ENCODE measurements around the gene RAB6B. TPM values are rescaled to one million over a fixed set of nuclear protein-coding genes. Genes with fewer than 3 reads are reported as not detected.

Gene RAB6B
- total RNA-seq, 1 donor from 2014 or later = 0.91 TPM

DNA sequence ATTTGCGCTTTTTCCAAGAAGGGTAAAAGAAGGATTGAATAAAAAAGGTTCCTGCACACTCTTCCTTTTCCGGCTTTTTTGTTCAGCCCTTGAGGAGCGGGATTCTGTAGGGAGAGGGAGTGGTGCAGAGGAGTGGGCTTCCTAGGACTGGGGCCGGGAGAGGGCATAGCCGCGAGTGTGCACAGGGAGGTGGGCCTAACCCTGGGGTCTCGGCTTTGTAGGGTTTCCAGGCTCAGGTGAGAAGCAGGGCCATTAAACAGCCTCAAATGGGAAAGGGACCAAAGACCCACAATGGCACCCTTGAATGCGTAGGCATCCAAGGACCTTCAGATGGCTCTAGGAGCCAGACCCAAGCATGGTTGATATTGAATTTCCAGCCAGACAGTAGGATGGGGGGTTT lies 35.4 kb upstream of the RAB6B start:
- intact Hi-C loops (cut with micrococcal nuclease) = loop anchor here (2.0 kb wide), 1 partner anchor 282 kb away; no protein-coding TSS in a partner anchor

DNA sequence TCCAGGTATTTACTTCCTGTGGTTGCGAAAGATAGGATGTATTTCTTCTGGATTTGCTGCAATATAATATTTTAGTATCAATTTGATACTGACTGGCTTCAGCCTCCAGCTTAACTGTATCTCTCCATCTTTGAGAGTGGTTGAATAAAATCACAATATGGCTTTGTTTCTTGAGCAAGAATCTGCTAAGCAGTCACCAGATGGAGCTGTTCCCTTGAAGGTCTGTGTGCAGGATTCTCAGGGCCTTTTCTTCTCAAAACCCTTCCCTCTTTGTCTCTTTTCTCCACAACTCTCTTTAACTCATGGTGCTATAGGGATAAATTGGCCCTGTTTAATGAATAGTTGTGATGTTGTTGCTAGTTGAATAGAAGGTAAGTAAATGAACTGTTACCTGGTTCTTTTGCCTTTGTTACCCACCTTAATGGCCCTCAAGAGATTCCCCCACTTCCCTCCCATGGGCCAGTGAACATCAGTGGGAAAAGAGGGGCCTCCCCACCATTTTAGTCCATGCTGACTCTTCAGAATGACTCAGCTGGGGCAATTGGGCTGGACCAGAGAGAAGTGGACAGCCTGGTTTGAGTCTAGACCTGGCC lies 34.8 kb upstream of the RAB6B start:
- intact Hi-C loops (cut with micrococcal nuclease) = loop anchor here (2.0 kb wide), 1 partner anchor 282 kb away; no protein-coding TSS in a partner anchor

DNA sequence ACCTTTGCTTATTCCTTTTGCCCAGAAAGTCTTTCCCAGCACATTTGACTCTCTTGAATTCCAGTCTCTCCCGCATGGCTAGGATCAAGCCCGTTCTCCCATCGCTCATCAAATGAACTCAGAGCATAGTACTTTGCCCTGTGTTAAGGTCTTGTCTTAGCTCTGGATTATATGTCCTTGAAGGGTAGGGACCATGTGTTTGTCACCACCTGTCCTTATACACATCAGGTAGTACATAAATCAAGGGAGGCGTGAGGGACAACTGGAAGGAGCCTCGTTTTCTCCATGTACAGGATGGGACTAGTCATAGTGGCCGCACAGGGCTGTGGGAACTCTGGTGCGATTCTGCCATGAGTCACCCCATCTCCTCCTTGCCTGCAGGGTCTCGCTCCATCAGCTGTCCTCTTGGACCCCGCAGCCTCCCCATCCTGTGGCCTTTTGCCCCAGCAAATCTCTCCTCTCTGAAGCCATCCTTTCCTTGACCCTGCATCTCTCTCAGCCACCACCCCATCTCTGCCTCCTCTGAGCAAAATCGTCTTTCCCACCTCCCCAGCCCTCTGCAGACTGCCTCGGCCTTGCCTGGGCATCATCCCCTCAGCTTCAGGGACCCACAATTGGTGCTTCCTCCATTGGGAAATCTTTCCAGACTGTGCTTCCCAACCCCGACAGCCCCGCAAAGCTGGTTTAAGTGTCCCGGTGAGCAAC lies 33.4 kb upstream of the RAB6B start:
- intact Hi-C loops (cut with micrococcal nuclease) = loop anchor here (5.0 kb wide), 1 partner anchor 1202 kb away; no protein-coding TSS in a partner anchor

DNA sequence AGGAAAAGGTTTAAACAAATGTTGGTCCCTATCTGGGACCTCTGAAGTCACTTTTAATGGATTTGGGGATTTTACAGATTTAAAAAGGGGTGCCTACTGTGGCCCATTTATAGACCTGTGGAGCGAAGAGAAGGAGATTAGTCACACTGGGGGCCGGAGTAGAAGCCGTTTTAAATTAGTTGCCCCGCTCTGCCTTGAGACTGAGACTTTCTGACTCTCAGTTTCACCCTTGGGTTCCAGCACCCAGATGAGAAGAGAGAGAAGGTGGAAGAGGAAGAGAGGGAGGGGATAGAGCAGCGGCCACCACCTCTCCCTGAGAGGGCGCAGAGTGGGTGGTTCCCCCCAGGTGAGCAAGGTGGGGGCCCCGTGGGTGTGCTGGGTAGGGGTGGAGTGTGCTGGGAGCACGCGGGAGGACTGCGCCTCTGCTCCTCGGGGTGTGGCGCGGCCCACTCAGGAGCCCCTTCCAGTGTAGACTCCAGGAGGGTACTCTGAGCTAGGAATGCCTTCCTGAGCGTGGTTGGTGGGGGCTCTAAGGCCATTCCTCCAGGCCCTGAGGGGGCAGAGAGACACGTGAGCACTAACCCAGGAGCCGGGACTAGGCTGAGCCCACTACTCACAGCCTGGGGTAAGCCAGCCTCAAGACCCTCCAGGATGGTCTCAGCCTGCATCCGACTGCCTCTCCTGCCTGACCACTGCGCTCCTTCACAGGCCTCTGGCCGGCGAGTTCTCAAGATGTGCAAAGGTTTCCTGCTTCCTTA lies 32.6 kb upstream of the RAB6B start:
- intact Hi-C loops (cut with micrococcal nuclease) = loop anchor here (5.0 kb wide), 1 partner anchor 1201 kb away; no protein-coding TSS in a partner anchor

DNA sequence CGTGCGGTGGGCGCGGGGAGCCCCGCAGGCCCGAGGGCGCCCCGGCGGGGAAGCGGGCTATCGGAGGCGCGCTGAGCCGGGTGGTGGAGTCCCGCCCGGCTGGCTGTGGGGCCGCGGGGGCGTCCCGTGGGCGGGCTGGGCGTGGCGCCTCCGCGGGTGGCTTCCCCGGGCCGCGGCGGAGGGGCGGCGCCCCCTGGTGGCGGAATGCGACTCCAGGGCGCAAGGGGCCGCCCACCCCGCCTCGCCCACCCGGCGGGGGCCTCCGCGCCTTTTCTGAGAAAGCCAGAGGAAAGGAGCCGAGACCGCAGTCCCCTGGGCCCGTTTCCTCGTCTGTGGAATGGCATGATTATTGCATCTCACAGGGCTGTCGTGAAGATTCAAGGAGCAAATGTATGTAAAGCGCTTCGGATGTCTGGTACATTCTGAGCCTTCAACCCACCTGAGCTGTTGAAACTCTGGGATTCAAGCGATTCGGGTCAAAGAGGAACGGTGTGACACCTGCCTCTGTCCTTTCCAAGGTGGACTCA lies 31.9 kb upstream of the RAB6B start:
- intact Hi-C loops (cut with micrococcal nuclease) = loop anchor here (1.0 to 5.0 kb wide), 3 partner anchors 109 to 1200 kb away; no protein-coding TSS in a partner anchor

DNA sequence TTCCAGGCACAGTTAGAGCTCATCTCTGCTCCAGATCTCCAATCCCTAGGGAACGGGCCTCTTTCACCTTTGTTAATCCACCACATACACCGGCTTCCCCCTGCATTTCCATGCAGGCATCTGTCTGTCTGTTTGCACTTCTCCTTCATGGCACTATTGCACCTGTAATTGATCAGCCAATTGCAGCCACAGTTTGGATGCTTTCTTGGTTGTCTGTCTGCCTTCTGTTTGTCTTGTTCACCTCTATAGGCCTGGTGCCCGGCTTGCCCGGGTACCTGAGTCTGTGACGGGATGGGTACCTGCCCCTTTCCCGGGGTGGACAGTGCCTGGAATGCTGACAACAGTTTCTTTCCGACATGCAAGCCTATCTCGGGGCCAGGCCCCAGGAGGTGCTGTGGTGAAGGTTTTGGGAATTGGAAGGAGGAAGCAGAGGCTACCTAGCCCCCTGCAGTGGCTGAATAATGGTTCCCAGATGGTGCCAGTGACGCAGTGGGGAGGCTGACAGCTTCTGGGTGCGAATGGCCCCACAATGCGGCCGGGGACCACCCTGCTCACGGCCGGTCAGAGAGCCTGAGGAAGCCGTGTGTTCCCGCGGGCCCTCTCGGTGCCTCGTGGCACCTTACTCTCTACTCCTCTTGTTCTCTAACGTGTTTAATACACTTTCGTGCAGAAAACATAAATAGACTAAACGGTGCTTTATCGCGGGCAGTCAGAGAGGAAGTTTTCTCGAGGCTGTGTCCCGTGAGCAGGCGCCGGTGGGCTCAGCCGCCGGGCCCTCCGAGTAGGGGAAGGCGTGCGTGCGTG lies 31.3 kb upstream of the RAB6B start:
- intact Hi-C loops (cut with micrococcal nuclease) = loop anchor here (1.0 to 5.0 kb wide), 3 partner anchors 108 to 1200 kb away; no protein-coding TSS in a partner anchor

DNA sequence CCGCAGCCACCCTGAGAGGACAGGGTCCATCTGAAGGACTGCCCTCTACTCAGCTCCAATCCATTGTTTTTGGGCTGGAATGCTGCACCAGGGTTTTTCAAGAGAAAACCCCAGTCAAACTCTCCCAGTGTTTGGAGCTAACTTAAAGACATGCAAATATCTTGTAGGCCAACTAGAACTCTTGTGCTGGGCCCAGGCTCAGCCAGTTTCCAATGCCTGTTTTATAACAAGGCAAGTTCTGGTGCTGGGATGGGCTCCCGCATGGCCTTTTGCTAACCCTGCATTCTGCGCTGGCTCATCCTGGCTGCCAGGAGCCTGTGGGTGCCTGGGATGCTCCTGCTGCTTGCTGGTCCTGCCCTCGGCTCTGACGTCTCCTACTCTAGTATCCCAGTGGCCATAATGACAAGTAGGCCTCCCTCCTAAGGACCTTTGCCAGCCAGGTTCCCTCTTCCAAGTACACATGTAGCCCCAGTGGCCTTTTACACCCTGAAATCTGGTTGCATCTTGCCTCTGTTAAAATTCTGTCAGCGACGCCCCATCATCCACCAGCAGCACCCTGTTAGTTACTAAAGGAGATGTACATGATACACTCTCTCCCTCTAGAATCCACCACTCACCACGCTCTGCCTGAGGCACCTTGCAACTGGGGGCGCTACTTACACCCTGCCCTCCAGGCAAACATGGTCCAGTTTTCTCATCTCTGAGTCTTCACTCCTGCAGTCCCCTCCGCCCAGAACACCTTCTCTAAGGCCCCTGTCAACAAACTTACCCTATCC lies 30.5 kb upstream of the RAB6B start:
- intact Hi-C loops (cut with micrococcal nuclease) = loop anchor here (2.0 to 5.0 kb wide), 2 partner anchors 107 to 1199 kb away; no protein-coding TSS in a partner anchor

DNA sequence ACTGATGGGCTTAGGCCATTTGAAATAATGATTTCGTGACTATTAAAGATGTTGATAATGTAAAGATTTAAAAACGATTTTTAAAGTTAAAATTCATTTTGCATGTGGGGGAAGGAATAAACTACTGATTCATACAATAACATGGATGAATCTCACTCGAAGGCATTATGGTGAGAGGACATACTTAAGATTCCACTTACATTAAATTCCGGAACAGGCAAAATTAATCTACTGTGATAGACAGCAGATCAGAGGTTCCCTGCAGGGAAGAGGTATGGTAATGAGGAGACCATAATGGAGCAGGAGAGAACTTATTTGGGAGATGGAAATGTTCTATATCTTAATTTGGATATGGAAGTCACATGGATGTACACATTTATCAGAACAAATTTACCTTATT lies 28.4 kb upstream of the RAB6B start:
- intact Hi-C loops (cut with micrococcal nuclease) = no loop called here

DNA sequence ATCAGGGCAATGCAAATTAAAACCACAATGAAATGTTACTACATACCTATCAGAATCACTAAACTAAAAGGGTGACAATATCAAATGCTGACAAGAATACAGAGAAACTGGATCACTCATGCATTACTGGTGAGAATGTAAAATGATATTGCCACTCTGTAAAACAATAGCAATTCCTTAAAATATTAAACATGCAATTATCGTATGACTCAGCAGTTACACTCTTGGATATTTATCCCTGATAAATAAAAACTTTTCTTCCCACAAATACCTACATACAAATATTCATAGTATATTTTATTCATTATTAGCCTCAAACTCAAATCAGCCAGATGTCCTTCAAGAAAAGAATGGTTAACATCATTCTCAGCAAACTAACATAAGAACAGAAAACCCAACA lies 25.9 kb upstream of the RAB6B start:
- intact Hi-C loops (cut with micrococcal nuclease) = no loop called here

DNA sequence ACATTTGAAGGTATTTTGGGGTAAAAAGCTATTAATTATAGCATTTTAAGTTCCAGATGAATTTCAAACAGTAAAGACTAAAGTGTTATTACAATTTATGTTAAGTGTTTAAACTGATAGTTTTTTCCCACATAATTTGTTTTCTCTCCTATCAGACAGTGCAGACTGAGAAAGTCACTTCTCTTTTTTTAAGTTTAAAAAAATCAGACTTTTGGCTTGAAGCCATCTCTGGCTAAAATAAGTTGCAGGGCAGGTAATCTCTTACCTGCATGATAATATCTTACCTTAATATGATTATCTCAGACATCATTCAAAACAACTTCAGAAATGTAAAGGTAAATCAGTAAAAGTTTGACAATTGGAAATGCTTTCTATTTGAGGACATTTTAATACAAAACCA lies 21.5 kb upstream of the RAB6B start:
- intact Hi-C loops (cut with micrococcal nuclease) = no loop called here

DNA sequence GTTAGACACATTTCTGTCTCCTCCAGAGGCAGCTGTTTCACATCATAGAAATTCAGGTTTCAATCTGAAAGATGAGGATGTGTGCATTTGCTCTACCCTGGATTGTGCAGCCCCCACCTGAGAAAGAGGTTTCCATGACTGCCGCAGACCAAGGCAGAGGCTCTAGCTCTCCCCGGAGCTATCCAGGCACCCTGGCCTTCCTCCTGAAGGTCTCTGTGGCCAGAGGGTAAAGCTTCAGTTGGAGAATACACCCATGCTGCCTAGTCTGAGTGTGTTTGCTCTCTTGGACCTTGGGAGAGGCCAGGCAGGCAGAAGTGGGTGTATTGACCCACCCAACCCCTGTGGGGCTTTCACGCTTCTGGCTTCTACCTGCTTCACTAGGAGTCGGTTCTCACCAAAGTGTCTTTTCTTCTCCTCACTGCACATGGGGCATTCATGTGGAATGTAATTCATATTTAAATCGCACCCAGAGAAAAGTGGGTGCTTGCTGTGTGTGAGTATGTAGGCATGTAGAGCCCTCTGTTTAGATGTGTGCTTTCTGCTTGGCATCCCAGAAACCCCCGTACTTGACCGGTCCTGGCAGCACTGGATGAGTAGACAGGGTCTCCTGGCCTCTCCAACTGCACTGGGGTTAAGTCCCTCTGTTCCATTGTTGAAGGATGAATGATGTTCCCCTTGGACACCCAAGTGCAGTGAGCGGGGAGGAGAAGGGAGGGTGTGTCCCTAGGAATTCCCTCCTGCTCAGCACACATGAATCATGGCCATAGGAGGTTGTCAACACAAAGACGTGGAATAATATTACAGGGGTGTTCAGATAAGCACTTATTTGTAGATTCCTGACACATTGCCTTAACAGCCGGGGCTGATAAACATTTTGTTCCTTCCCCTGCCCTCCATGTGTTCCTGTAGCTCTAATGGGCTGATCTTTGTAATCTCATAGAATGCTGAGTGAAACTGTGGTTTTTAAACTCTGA lies 20.3 kb upstream of the RAB6B start:
- intact Hi-C loops (cut with micrococcal nuclease) = no loop called here

DNA sequence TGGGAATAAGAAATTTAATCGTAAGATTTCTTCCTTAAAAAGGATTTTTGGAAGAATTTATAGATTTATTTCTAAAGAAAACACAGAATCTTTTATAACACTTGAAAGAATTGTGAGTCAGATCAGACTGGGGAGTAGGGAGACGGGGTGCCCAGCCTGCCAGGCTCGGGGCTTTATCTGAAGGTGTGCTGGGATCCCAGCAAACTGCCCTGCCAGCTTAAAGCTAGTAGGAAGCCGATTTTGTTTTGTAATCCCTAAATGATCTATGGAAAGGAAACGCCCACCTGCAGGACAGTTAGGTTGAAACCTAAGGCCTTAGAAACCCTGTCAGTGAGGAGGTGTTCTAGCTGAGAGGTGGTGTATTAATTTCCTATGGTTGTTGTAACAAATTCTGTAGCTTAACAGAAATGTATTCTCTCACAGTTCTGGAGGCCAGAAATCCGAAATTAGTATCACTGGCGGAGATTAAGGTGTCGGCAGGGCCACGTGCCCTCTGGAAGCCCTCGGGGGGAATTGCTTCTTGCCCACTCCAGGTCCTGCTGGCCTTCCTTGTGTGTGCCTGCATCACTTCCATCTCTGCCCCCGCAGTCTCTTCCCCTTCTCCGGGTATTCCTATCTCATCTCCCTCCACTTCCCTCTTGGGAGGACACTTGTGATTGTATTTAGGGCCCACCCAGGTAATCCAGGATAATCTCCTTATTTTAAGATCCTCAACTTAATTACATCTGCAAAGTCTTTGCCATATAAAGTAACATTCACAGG lies 19.3 kb upstream of the RAB6B start:
- intact Hi-C loops (cut with micrococcal nuclease) = no loop called here

DNA sequence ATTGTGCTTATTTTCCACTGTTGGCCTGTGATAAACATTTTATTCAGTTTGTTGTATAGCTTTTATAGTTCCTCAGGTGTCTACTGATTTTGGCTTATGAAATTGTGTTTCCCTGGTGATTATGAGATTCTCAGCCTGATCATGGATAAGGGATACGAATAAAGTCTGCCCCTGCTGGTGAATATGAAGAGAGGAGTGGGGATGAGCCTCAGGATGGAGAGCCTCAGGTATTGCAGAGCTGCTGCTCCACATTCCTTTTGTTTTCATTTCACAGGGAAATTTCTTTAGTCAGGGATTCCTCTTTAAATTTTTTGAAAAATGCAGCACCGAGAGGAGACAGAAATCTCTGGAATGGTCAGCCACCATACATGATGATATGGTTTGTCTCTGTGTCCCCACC lies 14.7 kb upstream of the RAB6B start:
- intact Hi-C loops (cut with micrococcal nuclease) = no loop called here

DNA sequence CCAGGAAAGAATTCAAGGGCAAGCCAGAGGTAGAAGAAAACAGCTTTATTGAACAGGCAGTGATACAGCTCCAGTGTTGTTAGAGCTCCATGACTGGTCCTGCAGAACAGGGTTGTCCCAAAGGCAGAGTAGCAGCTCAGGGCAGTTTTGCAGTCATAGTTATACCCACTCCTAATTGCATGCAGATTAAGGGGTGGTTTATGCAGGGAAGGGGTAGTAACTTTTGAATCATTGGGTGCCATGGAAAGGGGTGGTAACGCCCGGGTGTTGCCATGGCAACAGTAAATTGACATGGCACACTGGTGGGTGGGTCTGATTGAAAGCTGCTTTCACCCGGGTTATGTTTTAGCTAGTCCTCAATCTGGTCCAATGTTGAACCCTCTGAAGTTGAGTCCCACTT lies 9.7 kb upstream of the RAB6B start:
- intact Hi-C loops (cut with micrococcal nuclease) = no loop called here

DNA sequence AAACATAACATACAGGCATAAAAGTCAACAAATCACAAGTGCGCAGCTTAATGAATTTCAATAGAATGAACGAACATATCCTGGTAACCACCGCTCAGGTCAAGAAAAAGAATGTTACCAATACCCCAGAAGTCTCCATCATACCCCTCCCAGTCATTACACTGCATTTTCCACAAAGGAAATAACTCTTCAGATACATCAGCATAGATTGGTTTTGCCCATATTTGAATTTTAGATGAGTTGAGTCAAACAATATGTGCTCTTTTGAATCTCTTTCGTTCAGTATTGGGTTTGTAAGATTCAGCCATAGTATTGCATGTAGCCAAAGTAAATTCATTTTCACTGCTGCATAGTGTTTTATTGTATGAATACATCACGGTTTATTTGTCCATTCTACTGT lies 6.2 kb upstream of the RAB6B start:
- intact Hi-C loops (cut with micrococcal nuclease) = no loop called here

DNA sequence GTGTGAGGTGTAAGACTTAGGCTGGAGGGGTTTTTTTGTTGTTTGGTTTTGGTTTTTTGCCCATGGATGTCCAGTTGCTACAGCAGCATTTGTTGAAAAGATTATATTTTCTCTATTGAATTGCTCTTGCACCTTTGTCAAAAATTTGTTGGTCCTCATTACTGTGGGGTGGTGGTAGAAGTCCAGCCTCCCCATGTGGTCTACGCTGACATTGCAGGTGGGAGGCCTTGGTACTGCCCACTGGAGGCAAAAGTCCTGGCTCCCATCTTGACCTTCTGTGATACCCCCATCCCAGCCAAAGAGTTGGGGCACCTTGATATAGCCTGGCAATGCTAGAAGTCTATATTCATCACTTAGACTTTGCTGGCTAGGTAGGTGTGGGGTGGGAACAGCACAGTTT lies 5.4 kb upstream of the RAB6B start:
- intact Hi-C loops (cut with micrococcal nuclease) = no loop called here

DNA sequence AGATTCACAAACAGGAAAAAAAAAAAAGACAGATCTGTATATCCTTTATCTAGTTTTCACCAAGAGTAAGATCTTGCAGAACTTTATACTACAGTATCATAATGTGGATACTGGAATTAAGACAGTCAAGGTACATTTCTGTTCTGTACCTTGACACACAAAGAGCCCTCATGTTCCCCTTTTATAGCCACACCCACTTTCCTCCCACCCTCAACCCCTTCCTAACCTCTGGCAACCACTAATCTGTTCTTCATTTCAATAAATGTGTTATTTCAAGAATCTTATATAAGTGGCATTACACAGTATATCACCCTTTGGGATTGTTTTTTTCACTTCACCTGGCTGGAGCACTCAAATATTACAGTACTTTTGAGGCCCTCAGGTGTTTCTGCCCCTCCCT lies 3.6 kb upstream of the RAB6B start:
- intact Hi-C loops (cut with micrococcal nuclease) = no loop called here

DNA sequence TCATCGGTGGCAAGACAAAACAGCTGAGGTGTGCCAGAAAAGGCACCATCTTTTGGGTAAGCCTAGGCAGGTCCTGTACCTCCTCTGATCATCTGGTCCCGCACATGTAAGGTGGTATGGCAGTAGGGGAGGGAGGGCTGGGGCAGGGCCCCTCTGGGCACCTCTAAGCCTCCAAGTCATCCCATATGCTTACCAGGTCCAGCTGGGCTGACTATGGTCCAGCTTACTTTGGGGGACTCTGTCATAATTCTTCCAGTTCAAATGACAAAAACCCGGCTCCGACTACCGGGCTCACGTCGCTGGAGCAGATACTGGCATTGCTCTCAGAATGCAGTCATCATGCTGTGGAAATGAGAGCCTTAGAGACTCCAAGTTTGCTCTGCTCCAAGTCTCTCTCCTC lies 1.9 kb upstream of the RAB6B start:
- intact Hi-C loops (cut with micrococcal nuclease) = no loop called here

Data from T-helper 2 cell treated with Interferon-gamma antibody and Interleukin-4, amounts not matched to agents 100 ng/mL and 5 ng/mL, for 36 hours (primary cell).